ENCODE data around the gene UBE2Q2. TPM values are rescaled to one million over a fixed set of nuclear protein-coding genes. Genes with fewer than 3 reads are reported as not detected.

UBE2Q2 gene
- polyA plus RNA-seq, 1 of the 3 experiments (the other 2 are of a cell fraction): 14.5 TPM

- no peak for TF ChIP-seq EP300 (IDR thresholded peaks at IDR 0.05; ENCODE audit: borderline replicate concordance in 1 of 2, low read depth in 1 of 2, low read length in 1 of 2)
Measured at GRCh38 chr15:75928680-75929608, 85.7 kb downstream of the UBE2Q2 start (continued).

GRCh38 chr15:75929799-75930565, 86.7 kb downstream of the UBE2Q2 start:
- WGBS (ENCODE audit: low lambda C conversion rate): 80% methylated on average over 5 of the region's 5 CpGs
- TF ChIP-seq YY1 (IDR thresholded peaks at IDR 0.05; ENCODE audit: low read depth): no peak
- TF ChIP-seq USF2 (IDR thresholded peaks at IDR 0.05; ENCODE audit: borderline replicate concordance, low read depth, low read length): no peak
- TF ChIP-seq MAX (IDR thresholded peaks at IDR 0.05; ENCODE audit: low read depth): no peak
- TF ChIP-seq RXRA (IDR thresholded peaks at IDR 0.05; ENCODE audit: borderline replicate concordance, low read depth): no peak
- TF ChIP-seq CTCF (IDR thresholded peaks at IDR 0.05): no peak
- TF ChIP-seq RAD21 (IDR thresholded peaks at IDR 0.05; ENCODE audit: low read length): no peak
- TF ChIP-seq JUND (IDR thresholded peaks at IDR 0.05): no peak
- no peak for TF ChIP-seq TAF1 (IDR thresholded peaks at IDR 0.05; ENCODE audit: borderline replicate concordance, low read depth, low read length)
- no peak for TF ChIP-seq NRF1 (IDR thresholded peaks at IDR 0.05; ENCODE audit: low read depth, low read length)
- no peak for TF ChIP-seq TCF12 (IDR thresholded peaks at IDR 0.05)
- no peak for TF ChIP-seq SIN3A (IDR thresholded peaks at IDR 0.05; ENCODE audit: borderline replicate concordance, low read depth, low read length)
- no peak for TF ChIP-seq EZH2phosphoT487 (IDR thresholded peaks at IDR 0.05; ENCODE audit: borderline replicate concordance, low read depth)
- TF ChIP-seq FOSL2 (IDR thresholded peaks at IDR 0.05; ENCODE audit: borderline replicate concordance, low read depth): no peak
- TF ChIP-seq ZBTB33 (IDR thresholded peaks at IDR 0.05; ENCODE audit: borderline replicate concordance, low read depth): no peak
- no peak for TF ChIP-seq MEF2A (IDR thresholded peaks at IDR 0.05; ENCODE audit: borderline replicate concordance, low read depth)
- TF ChIP-seq ELF1 (IDR thresholded peaks at IDR 0.05): no peak
- no peak for TF ChIP-seq POLR2AphosphoS5 (IDR thresholded peaks at IDR 0.05; ENCODE audit: low read depth, low read length)
- no peak for TF ChIP-seq SMC3 (IDR thresholded peaks at IDR 0.05; ENCODE audit: low read depth, low read length)
- H3K36me3 ChIP-seq (replicated peaks in 1 of 2; ENCODE audit: control insufficient read depth in 1 of 2, insufficient read depth in 2 of 2, low read length in 1 of 2): peaks cover 56 to 76% of the 10 kb centered on the region in 2 experiments
- peaks cover 0 to 2% of the 10 kb centered on the region in 2 experiments; a peak in 2 of 4 replicates for H3K4me1 ChIP-seq (ENCODE audit: control insufficient read depth in 1 of 2, insufficient read depth in 2 of 2, low read depth in 1 of 2, low read length in 1 of 2)
- no peaks in the 10 kb centered on the region for H3K9me2 ChIP-seq
- POLR2A ChIA-PET: no interaction called here
- H2AFZ ChIP-seq (ENCODE audit: low read depth): no peak overlapping the region
- CTCF ChIA-PET: interaction anchor here (1.2 to 2.6 kb wide), 9 partner anchors 10 to 235 kb away, joined by 3 to 20 read pairs (median 4); no protein-coding TSS in a partner anchor
- peaks cover 35% of the 10 kb centered on the region for H4K20me1 ChIP-seq (ENCODE audit: insufficient read depth)
- DNase-seq: no peak
- peaks cover 4% of the 10 kb centered on the region for H3F3A ChIP-seq (replicated peaks; ENCODE audit: insufficient read depth)
- H3K4me3 ChIP-seq (ENCODE audit: low read depth in 2 of 2, low read length in 1 of 2): no peak overlapping the region
- H3K79me2 ChIP-seq (ENCODE audit: insufficient read depth): peaks cover 31% of the 10 kb centered on the region; the same call in 1 of the 2 replicates
- no peak overlapping the region for H3K9ac ChIP-seq
- H3K9me3 ChIP-seq: no peaks in the 10 kb centered on the region
- no peaks in the 10 kb centered on the region for H3K27me3 ChIP-seq (ENCODE audit: insufficient read depth)
- H3K27ac ChIP-seq (ENCODE audit: low read depth in 2 of 2, low read length in 1 of 2): no peak overlapping the region
- no peak overlapping the region for H3K4me2 ChIP-seq
